SJCRH30 (cell line): ENCODE results near the gene ASPDH. TPM values are rescaled to one million over a fixed set of nuclear protein-coding genes. Genes with fewer than 3 reads are reported as not detected.

Experiments
- DNase-seq, 2 experiments: peaks; one replicate each; pipeline ENCODE4 v3.0.0-alpha.2; 2015 to 2020
- H3K27ac ChIP-seq: fragments of 250-450 bp; sonication (Bioruptor Pico); 2 replicates; pipeline ENCODE4 v1.5.1; 2020; ENCODE audit warnings: mild to moderate bottlenecking, moderate library complexity
- H3K27me3 ChIP-seq: fragments of 250-450 bp; sonication (Bioruptor Pico); 2 replicates; pipeline ENCODE4 v1.5.1; 2020; ENCODE audit warnings: mild to moderate bottlenecking, moderate library complexity
- H3K36me3 ChIP-seq: fragments of 250-450 bp; sonication (Bioruptor Pico); 2 replicates; pipeline ENCODE4 v1.5.1; 2020; ENCODE audit warnings: mild to moderate bottlenecking, moderate library complexity
- H3K4me1 ChIP-seq: fragments of 250-450 bp; sonication (Bioruptor Pico); 2 replicates; pipeline ENCODE4 v1.5.1; 2020; ENCODE audit warnings: mild to moderate bottlenecking, moderate library complexity
- H3K4me3 ChIP-seq: fragments of 250-450 bp; sonication (Bioruptor Pico); 2 replicates; pipeline ENCODE4 v1.5.1; 2020; ENCODE audit warnings: mild to moderate bottlenecking, moderate library complexity
- H3K9me3 ChIP-seq: fragments of 250-450 bp; sonication (Bioruptor Pico); replicated peaks from 2 replicates; pipeline ENCODE4 v1.5.1; 2020; ENCODE audit warnings: mild to moderate bottlenecking, moderate library complexity
- total RNA-seq: library from RNA; depleted of rRNA; stranded (reverse); fragments of >200 nt; shearing (Covaris generic); gene quantifications from 2 replicates; pipeline ENCODE4 v1.2.3, GENCODE V29; 2014

ASPDH gene
- total RNA-seq, 1 experiment from 2014 or later = not detected

DNA sequence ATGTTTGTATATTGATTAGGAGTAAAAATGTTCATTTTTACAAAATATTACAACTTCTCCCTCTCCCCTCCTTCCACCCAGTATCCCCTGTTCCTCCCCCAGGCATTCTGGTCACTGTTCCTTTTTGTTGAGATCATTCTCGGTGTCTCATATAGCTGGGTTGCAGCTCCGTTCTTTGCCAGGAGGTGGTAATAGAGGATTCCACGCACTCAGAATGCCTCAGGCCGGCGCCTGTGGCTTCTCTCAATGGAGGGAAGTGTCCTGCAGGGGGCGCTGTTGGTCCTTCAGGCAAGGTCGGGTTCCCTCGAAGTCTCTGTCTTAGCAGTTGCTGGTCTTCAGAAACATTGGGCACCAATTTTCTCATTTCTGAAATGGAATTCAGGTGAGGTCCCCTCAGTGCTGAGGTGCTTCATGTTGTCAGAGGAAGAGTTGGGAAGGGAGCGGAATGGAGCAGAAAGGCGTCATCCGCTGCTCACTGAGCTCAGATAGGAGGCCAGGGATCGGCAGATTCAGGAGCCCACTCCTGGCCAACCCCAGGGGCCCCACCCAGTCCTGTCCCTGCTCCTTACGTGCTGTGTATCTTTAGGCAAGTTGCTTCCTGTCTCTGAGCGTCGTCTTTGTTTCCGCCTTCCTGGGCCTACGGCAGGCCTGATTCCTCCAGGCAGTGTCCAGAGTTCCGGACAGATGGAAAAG lies 26.7 kb downstream of the ASPDH start:
- no peak overlapping the region for H3K4me3 ChIP-seq
- H3K27ac ChIP-seq = no peak overlapping the region
- no peaks in the 10 kb centered on the region for H3K27me3 ChIP-seq
- peaks cover 25% of the 10 kb centered on the region for H3K4me1 ChIP-seq
- peaks cover 22% of the 10 kb centered on the region for H3K36me3 ChIP-seq
- H3K9me3 ChIP-seq = no peaks in the 10 kb centered on the region
- DNase-seq = peak; percentile 81 to 82

DNA sequence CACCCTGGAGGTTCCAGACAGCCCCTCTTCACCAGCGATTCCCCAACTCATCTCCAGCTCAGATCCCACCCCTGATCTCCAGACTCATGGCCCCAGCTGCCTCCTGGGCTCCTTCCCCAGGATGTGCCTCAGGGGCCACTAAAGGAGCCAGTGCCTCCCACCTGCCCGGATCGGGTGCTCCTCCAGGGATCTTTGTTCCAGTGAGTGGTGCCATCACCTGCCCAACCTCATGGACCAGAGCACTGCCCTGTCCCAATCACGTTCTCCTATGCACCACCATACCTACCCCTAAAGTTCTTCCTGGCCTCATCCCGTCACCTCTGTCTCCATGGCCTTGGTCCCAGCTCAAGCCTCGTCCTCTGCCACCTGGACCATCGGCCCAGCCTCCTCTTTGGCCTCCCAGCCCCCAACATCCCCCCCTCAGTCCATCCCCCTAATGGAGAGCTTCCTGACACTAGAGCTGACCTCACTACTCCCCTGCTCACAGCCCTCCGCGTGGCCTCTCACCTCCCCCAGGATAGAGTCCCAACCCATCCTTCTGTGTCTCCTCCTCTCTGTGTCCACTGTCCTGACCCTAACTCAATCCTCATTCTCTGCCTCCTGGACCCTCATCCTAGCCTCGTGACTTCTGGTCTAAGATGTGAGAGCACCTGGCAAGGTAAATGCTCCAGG lies 28.3 kb downstream of the ASPDH start:
- Histone ChIP-seq H3K4me3 (no peak overlapping the region), H3K27me3 (no peaks in the 10 kb centered on the region), H3K27ac (no peak overlapping the region), H3K4me1 (peaks cover 13% of the 10 kb centered on the region), H3K36me3 (peaks cover 22% of the 10 kb centered on the region), H3K9me3 (no peaks in the 10 kb centered on the region)
- no peak for DNase-seq

DNA sequence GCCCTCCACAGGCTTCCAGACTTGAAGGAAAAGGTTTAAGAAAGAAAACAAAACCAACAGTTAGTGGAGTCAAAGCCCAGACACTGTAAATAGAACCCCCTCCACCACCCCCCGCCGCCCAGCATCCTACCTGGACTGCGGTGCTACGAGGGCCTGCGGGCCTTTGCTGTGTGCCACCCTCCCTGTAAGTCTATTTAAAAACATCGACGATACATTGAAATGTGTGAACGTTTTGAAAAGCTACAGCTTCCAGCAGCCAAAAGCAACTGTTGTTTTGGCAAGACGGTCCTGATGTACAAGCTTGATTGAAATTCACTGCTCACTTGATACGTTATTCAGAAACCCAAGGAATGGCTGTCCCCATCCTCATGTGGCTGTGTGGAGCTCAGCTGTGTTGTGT lies 30.8 kb downstream of the ASPDH start:
- Histone ChIP-seq H3K4me1 (no peaks in the 10 kb centered on the region), H3K9me3 (no peaks in the 10 kb centered on the region), H3K36me3 (peaks cover 22% of the 10 kb centered on the region), H3K27me3 (no peaks in the 10 kb centered on the region), H3K27ac (no peak overlapping the region), H3K4me3 (no peak overlapping the region)
- no peak for DNase-seq

DNA sequence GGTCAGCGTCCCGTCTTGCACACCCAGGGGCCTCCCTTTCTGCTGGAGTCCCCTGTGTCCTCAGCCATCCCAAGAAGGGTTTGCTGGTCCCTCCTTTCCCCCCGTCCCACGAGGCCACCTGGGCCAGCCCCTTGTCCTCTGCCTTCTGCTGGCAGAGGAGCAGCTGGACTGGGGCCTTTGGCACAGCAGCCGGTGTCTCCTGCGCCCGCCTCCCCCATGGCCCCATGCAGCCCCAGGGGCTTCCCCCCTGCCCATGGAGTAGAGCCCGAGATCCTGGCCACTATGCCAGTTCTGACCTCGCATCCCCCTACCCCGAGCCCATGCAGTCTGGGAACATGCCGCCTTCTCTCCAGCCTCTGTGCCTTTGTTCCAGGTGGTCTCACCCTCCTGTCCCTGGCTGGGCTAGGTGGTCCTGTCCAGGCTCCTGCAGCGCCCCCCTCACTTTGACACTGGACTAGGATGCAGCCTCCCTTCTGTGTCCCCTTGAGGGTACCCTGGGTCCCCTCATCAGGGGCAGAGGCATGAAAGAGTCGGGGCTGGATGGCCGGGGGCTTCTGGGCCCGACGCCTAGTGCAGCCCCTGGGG lies 31.4 kb downstream of the ASPDH start:
- DNase-seq = no peak
- peaks cover 16% of the 10 kb centered on the region for H3K36me3 ChIP-seq
- no peak overlapping the region for H3K27ac ChIP-seq
- no peaks in the 10 kb centered on the region for H3K27me3 ChIP-seq
- no peaks in the 10 kb centered on the region for H3K9me3 ChIP-seq
- H3K4me1 ChIP-seq = no peaks in the 10 kb centered on the region; the same call in 1 of the 2 replicates
- no peak overlapping the region for H3K4me3 ChIP-seq

DNA sequence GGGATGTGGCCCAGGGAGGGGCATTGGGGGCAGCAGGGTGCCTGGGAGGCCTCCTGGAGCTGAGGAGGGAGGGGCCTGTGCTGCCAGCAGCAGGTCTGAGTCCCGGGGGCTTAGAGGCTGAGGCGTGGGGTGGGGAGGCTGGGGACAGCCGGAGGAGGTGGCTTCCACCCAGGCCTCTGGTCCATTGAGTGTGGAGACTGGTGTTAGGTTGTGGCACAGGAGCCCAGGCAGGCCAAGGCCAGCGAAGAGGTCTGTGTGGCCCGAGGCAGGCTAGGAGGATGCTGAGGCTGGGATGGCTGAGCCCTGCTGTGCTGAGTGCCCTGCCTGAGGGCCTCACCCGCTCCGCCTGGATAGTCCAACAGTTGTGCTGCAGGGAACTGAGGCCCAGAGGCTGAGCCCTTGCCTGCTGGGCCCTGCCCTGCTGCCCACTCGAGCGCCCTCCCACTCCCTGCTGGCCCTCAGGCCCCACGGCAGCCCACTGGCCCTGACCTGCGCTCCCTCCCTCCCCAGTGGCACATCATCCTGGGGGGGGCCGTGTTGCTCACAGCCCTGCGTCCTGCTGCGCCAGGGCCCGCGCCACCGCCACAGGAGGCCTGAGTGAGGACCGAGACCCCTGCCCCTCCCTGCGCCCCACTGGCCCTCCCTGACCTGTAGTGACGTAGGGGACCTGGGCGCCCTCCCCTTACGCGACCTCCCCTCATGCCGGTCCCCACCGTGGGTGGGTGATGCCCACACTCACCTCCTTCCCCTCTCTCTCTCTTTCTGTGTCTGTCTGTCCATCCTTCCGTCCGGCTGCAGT lies 32.2 kb downstream of the ASPDH start:
- no peak for DNase-seq
- H3K27me3 ChIP-seq = no peaks in the 10 kb centered on the region
- H3K27ac ChIP-seq = no peak overlapping the region
- H3K4me3 ChIP-seq = no peak overlapping the region
- H3K36me3 ChIP-seq = peaks cover 8% of the 10 kb centered on the region
- H3K9me3 ChIP-seq = no peaks in the 10 kb centered on the region
- H3K4me1 ChIP-seq = no peaks in the 10 kb centered on the region; the same call in 1 of the 2 replicates

DNA sequence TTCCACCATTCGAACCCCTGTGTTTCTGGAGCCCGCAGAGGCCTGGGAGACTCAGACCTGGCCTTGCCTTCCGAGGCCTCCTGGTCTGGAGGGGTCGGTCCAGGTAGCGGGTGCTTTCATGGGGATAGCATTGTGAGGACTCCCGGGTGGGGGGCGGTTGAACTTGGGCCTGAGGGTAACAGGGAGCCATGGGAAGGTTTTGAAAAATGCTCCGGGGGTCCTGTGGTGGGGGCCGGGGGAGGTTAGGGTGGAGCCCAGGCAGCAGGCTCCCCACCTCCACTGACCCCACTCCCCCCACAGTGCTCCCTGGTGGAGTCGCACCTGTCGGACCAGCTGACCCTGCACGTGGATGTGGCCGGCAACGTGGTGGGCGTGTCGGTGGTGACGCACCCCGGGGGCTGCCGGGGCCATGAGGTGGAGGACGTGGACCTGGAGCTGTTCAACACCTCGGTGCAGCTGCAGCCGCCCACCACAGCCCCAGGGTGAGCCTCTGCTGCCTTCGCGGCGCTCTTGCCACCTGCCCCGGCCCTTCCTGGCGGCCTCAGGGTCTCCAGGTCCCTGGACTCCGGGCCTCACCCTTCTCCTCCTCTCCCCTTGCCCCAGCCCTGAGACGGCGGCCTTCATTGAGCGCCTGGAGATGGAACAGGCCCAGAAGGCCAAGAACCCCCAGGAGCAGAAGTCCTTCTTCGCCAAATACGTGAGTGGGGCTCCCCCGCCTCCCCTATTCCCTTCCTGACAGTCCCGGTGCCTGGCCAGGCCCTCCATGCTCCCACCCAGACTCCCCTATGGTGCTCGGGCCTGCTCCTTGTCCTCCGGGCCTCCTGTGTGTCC lies 33.2 kb downstream of the ASPDH start:
- Histone ChIP-seq H3K4me1 (no peaks in the 10 kb centered on the region; the same call in 1 of the 2 replicates), H3K27me3 (no peaks in the 10 kb centered on the region), H3K27ac (no peak overlapping the region), H3K4me3 (no peak overlapping the region), H3K9me3 (no peaks in the 10 kb centered on the region), H3K36me3 (no peaks in the 10 kb centered on the region)
- no peak for DNase-seq

DNA sequence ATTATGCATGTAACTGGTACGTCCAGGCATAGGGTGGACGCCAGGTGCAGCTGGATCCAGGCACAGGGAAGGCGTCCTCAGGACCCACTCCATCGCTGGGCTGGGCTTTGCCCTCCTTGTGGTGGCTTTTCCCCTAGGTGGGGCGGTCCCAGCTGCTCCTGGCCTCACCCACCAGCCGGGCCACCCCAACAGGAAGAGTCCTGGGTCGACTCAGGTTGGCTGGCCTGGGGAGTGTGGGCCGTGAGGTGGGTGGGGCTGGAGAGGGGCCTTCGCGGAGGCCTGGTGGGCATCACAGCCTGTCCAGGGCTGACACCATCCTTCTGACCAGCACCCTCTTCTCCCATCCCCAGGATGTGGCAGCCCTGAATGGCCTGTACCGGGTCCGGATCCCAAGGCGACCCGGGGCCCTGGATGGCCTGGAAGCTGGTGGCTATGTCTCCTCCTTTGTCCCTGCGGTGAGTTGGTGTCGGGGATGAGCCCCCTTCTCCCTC lies 33.9 kb downstream of the ASPDH start:
- no peaks in the 10 kb centered on the region for H3K9me3 ChIP-seq
- DNase-seq = no peak
- no peaks in the 10 kb centered on the region; the same call in 1 of the 2 replicates for H3K4me1 ChIP-seq
- no peak overlapping the region for H3K27ac ChIP-seq
- no peaks in the 10 kb centered on the region for H3K27me3 ChIP-seq
- no peak overlapping the region for H3K4me3 ChIP-seq
- no peaks in the 10 kb centered on the region for H3K36me3 ChIP-seq

DNA sequence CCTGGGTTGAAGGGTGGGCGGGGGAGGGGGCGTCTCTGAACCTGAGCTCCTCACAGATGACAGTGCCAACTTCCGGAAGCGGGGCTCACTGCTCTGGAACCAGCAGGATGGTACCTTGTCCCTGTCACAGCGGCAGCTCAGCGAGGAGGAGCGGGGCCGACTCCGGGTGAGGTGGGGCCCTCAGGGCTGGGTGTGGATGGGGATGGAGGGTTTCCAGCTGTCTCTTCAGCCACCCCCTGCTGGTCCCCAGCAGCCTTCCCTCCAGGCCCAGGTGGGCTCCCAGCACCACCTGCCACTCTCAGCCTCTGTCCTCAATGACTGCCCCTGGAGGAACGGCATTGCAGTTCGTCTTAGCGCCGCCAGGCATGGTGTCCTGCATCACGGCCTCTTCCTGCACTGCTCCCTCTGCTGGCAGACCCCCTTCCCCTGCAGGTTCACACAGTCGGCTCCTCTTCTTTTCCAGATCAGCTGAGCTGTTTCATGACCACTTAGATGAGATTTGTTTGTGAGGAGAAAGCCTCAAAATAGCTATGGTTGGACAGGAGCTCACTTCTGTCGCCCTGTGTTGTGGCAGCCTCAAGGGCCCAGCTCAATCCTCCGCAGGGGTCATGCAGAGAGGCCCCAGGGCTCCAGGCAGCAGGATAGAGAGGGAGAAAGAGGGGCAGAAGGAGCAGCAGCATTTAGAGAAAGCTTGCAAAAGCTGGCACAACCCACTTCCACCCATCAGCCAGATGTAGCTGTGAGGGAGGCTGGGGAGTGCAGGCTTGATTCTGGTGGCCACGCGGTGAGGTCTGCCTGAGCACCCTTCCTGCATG lies 34.6 kb downstream of the ASPDH start:
- DNase-seq = peak; percentile 73 to 77
- Histone ChIP-seq H3K4me3 (no peak overlapping the region), H3K9me3 (no peaks in the 10 kb centered on the region)

DNA sequence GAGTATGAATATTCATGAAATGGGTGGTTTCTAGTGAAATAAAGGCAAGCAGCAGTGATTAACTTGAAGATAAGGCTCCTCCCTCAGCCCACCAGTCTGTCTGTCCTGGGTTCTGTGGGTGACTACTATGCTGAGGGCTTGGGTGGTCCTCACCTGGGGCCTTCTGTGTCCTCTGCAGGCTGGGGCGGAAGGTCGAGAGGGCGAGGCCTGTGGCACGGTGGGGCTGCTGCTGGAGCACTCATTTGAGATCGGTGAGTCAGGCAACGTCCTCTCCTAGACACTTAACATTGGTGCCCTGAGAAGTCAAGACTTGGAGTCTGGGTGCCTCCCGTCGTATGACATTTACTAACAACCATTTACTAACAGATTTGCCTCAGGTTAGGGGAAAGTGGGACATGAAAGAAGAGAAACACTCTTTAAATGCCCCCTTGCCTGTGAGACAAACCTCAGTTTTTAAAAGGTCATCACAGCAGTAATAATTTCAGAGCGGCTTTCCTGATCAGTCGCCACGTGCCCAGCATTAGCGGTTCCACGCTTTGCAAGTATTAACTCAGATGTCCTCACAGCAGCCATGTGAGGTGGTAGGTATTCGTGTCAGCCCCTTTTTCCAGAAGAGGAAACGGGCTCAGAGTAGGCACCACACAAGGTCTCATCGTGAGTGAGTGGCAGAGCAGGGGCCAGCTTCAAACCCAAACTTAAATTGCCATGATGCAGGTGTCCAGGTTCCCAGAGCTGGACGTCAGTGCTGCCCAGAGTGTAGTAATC lies 35.8 kb downstream of the ASPDH start:
- DNase-seq = no peak
- no peaks in the 10 kb centered on the region; the same call in 1 of the 2 replicates for H3K4me1 ChIP-seq
- no peaks in the 10 kb centered on the region for H3K36me3 ChIP-seq
- no peak overlapping the region for H3K27ac ChIP-seq
- no peaks in the 10 kb centered on the region for H3K27me3 ChIP-seq
- H3K9me3 ChIP-seq = no peaks in the 10 kb centered on the region
- H3K4me3 ChIP-seq = no peak overlapping the region

More for the DNA sequence above, 34.6 kb downstream of the ASPDH start:
- Histone ChIP-seq H3K4me1 (no peaks in the 10 kb centered on the region; the same call in 1 of the 2 replicates), H3K27ac (no peak overlapping the region), H3K27me3 (no peaks in the 10 kb centered on the region), H3K36me3 (no peaks in the 10 kb centered on the region)

DNA sequence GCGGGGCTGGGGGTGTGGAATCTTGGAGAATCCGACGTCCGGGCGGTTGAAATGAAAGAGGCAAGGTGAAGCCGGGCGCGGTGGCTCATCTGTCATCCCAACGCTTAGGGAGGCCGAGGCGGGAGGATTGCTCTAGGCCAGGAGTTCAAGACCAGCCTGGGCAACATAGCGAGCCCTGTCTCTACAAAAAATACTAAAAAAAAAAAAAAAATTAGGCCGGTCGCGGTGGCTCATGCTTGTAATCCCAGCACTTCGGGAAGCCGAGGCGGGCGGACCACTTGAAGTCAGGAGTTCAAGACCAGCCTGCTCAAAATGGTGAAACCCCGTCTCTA lies 36.8 kb downstream of the ASPDH start:
- Histone ChIP-seq H3K36me3 (no peaks in the 10 kb centered on the region), H3K9me3 (no peaks in the 10 kb centered on the region), H3K27ac (no peak overlapping the region), H3K4me3 (peak overlapping the region; percentile 79), H3K27me3 (no peaks in the 10 kb centered on the region), H3K4me1 (no peaks in the 10 kb centered on the region; the same call in 1 of the 2 replicates)
- DNase-seq = no peak

DNA sequence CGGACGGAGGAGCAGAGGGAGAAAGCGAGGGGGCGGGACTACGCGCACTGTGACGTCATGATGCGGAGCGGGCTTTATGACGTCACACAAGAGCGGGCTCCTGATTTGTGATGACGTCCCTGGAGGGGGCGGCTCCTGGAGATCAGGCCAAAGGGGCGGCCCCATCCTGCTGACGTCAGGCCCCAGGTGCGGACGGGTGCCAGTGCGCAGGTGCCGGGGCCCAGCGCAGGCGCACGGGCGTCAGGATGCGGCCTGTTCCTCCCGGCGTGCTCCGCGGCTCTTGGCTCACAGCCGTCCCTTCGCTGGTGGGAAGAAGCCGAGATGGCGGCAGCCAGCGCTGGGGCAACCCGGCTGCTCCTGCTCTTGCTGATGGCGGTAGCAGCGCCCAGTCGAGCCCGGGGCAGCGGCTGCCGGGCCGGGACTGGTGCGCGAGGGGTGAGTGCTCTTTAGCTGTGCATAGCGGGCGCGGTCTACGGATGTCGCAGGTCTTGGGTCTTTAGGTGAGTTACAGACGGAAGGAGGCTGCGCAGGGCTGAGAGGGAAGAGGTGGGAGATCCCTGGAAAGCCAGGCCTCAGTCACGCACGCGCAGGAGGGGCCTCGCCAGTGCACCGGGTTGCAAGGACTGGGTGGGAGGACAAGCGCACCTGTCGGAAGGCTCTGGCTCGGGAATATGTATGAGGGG lies 37.3 kb downstream of the ASPDH start, which contains the start of the genes EMC10 and GARIN5A:
TSS of gene EMC10 (plus strand) at position 284 of the 683 bp plus-strand sequence. CDS start at position 322, 38 bp downstream.
TSS of gene GARIN5A (minus strand) at position 625 of the 683 bp plus-strand sequence. CDS start at position 165, 460 bp downstream.
- peak within 1 kb of the TSS; percentile 79 for H3K4me3 ChIP-seq
- H3K27me3 ChIP-seq = no peaks in the 10 kb centered on the region
- H3K27ac ChIP-seq = peak within 1 kb of the TSS; percentile 64
- no peaks in the 10 kb centered on the region for H3K36me3 ChIP-seq
- DNase-seq = peak; percentile 89 to 91
- H3K4me1 ChIP-seq = no peaks in the 10 kb centered on the region; the same call in 1 of the 2 replicates
- H3K9me3 ChIP-seq = no peaks in the 10 kb centered on the region

DNA sequence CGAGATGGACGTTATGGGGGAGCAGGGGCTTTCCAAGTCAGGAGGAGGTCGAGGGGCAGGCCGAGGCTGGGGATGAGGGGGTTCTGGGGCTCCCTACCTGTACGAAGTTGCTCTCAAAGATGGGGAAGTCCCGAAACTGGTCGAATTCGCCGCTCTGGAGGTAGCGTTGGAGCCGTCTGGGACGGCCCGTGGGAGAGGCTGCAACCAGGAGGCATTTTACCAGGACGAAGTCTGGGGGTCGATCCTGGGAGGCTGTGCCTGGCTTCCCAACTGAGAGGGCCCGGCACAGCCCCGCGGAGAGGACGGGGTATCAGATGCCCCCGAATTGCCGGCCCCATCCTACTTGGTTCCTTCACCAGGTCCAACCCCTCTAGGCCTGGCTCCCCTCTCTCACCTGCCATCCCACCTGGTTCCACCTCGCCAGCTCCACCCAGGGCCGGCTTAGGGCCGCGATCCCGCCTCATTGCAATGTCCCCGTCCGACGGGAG lies 37.9 kb downstream of the ASPDH start:
- H3K27me3 ChIP-seq = no peaks in the 10 kb centered on the region
- DNase-seq = no peak

More for the DNA sequence above, 37.9 kb downstream of the ASPDH start:
- Histone ChIP-seq H3K4me1 (no peaks in the 10 kb centered on the region; the same call in 1 of the 2 replicates), H3K9me3 (no peaks in the 10 kb centered on the region), H3K36me3 (no peaks in the 10 kb centered on the region), H3K27ac (no peak overlapping the region), H3K4me3 (peak overlapping the region; percentile 79)
